Caco-2 (cell line): ENCODE results near the gene AK9. TPM values are rescaled to one million over a fixed set of nuclear protein-coding genes. Genes with fewer than 3 reads are reported as not detected.

Source experiments
- BruUV-seq: library from RNA; stranded (reverse); fragments of 400-500 nt; replicated peaks from 2 replicates; lab custom pipeline; 2021; lab: Mats Ljungman, UMichigan
- CTCF ChIA-PET: fragments of 300-600 bp; sonication (Branson Sonifier 250); formaldehyde crosslinking; loops from one replicate; lab custom pipeline; 2022; ENCODE audit warnings: antibody characterized with exemption; lab: Charles Lee
- POLR2A ChIA-PET: fragments of 300-600 bp; sonication (Branson Sonifier 250); formaldehyde crosslinking; loops from one replicate; lab custom pipeline; 2022; ENCODE audit warnings: antibody characterized with exemption; lab: Charles Lee
- DNase-seq, 2 experiments: peaks; one replicate each; pipeline versions ENCODE4 v3.0.0 to v3.0.0-alpha.2; 2020 to 2022
- H3K27me3 ChIP-seq: replicated peaks from 2 replicates; pipeline ENCODE4 v1.6.0; 2011; ENCODE audit warnings: low read length; ENCODE audit not compliant: control insufficient read depth, insufficient read depth
- H3K36me3 ChIP-seq: 2 replicates; pipeline ENCODE4 v1.5.1; 2011; ENCODE audit warnings: low read length; ENCODE audit not compliant: control insufficient read depth, insufficient read depth
- H3K4me1 ChIP-seq: fragments of 250-450 bp; sonication (Bioruptor Pico); 2 replicates; pipeline ENCODE4 v1.5.1; 2020; ENCODE audit warnings: mild to moderate bottlenecking
- H3K4me3 ChIP-seq: 2 replicates; pipeline ENCODE4 v1.5.1; 2011; ENCODE audit warnings: low read depth, mild to moderate bottlenecking, control low read depth, low read length
- H3K9me3 ChIP-seq: fragments of 250-450 bp; sonication (Bioruptor Pico); 2 replicates; pipeline ENCODE4 v1.5.1; 2020; ENCODE audit warnings: mild to moderate bottlenecking, moderate library complexity
- H3K27ac Mint-ChIP-seq: one replicate; pipeline ENCODE4 v1.8.0; 2022; ENCODE audit warnings: mixed read lengths; ENCODE audit not compliant: unreplicated experiment
- H3K27me3 Mint-ChIP-seq: one replicate; pipeline ENCODE4 v1.8.0; 2022; ENCODE audit warnings: mixed read lengths; ENCODE audit not compliant: insufficient read depth, unreplicated experiment
- H3K36me3 Mint-ChIP-seq: one replicate; pipeline ENCODE4 v1.8.0; 2022; ENCODE audit warnings: mild to moderate bottlenecking, mixed read lengths; ENCODE audit not compliant: insufficient read depth, unreplicated experiment
- H3K4me1 Mint-ChIP-seq: one replicate; pipeline ENCODE4 v1.8.0; 2022; ENCODE audit warnings: low read depth, mixed read lengths; ENCODE audit not compliant: unreplicated experiment
- H3K4me3 Mint-ChIP-seq: one replicate; pipeline ENCODE4 v1.8.0; 2022; ENCODE audit warnings: mild to moderate bottlenecking, moderate library complexity, mixed read lengths; ENCODE audit not compliant: unreplicated experiment
- H3K9me3 Mint-ChIP-seq: one replicate; pipeline ENCODE4 v1.8.0; 2022; ENCODE audit warnings: mixed read lengths; ENCODE audit not compliant: unreplicated experiment
- CTCF ChIP-seq, 2 experiments: fragments of 200-600 bp in 1 of 2; IDR thresholded peaks; 1 replicate in 1 of 2; 2 replicates in 1 of 2; pipeline versions ENCODE4 v1.5.1 to v1.8.0; 2011 to 2022; ENCODE audit warnings: antibody characterized with exemption in 1 of 2, control low read depth in 1 of 2, inconsistent platforms in 1 of 2, low read depth in 1 of 2, low read length in 1 of 2, mild to moderate bottlenecking in 1 of 2, moderate library complexity in 1 of 2; ENCODE audit not compliant: insufficient read depth in 1 of 2, severe bottlenecking in 1 of 2, unreplicated experiment in 1 of 2
- intact Hi-C: fragments of 100-400 bp; cut with micrococcal nuclease; formaldehyde crosslinking; loops from one replicate; pipeline ENCODE4 v1.10.0; 2022; ENCODE audit not compliant: unreplicated experiment
- total RNA-seq: library from RNA; stranded (reverse); gene quantifications from 2 replicates; pipeline ENCODE4 v1.2.3, GENCODE V29; 2022

Gene AK9
- total RNA-seq, 1 experiment from 2014 or later = 3.4 TPM

GRCh38 chr6:109625199-109625598 is 65.8 kb downstream of the AK9 start:
- H3K36me3 Mint-ChIP-seq = no peaks in the 10 kb centered on the region
- no peaks in the 10 kb centered on the region for H3K9me3 Mint-ChIP-seq
- DNase-seq = no peak
- H3K4me1 Mint-ChIP-seq = peaks cover 6% of the 10 kb centered on the region
- no peak overlapping the region for H3K4me3 Mint-ChIP-seq
- intact Hi-C loops = no loop called here
- Histone ChIP-seq H3K4me3 (no peak overlapping the region), H3K4me1 (no peaks in the 10 kb centered on the region), H3K27me3 (no peaks in the 10 kb centered on the region), H3K9me3 (no peaks in the 10 kb centered on the region), H3K36me3 (no peaks in the 10 kb centered on the region)
- TF ChIP-seq CTCF (IDR thresholded peaks at IDR 0.05; ENCODE audit: insufficient read depth in 1 of 2, low read depth in 1 of 2, low read length in 1 of 2, severe bottlenecking in 1 of 2, unreplicated experiment in 1 of 2) = no peak
- no TSS peak for BruUV-seq
- ChIA-PET CTCF (no interaction called here), POLR2A (no interaction called here)
- no peak overlapping the region for H3K27ac Mint-ChIP-seq
- no peaks in the 10 kb centered on the region for H3K27me3 Mint-ChIP-seq

GRCh38 chr6:109623288-109623687 is 67.7 kb downstream of the AK9 start:
- Histone ChIP-seq H3K4me3 (no peak overlapping the region), H3K4me1 (no peaks in the 10 kb centered on the region), H3K27me3 (no peaks in the 10 kb centered on the region), H3K36me3 (no peaks in the 10 kb centered on the region), H3K9me3 (no peaks in the 10 kb centered on the region)
- Mint-ChIP-seq H3K27ac (no peak overlapping the region), H3K27me3 (no peaks in the 10 kb centered on the region), H3K9me3 (no peaks in the 10 kb centered on the region), H3K36me3 (no peaks in the 10 kb centered on the region), H3K4me3 (no peak overlapping the region), H3K4me1 (peaks cover 6% of the 10 kb centered on the region)
- CTCF ChIA-PET = no interaction called here
- intact Hi-C loops = no loop called here
- no peak for DNase-seq
- POLR2A ChIA-PET = no interaction called here
- no peak for TF ChIP-seq CTCF (IDR thresholded peaks at IDR 0.05; ENCODE audit: insufficient read depth in 1 of 2, low read depth in 1 of 2, low read length in 1 of 2, severe bottlenecking in 1 of 2, unreplicated experiment in 1 of 2)
- BruUV-seq = no TSS peak

DNA sequence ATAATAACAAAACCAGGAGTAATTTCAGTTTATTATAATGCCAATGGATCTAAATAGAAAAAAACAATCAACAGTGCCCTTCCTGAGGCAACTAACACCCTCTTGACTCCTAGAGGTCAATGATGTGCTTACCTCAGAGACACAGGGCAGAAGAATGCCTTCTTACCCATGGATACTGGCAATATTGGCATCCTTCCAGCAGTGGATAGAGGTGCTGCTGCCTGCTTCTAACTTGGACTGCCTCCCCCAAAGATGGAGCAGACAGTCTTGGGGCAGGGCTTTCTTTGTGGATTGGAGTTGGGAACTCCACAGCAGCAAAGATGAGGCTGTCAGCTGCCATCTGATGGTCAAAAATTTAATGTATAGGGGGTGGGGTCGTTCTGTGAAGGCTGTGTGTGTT is 78.7 kb downstream of the AK9 start:
- TF ChIP-seq CTCF (IDR thresholded peaks at IDR 0.05; ENCODE audit: insufficient read depth in 1 of 2, low read depth in 1 of 2, low read length in 1 of 2, severe bottlenecking in 1 of 2, unreplicated experiment in 1 of 2) = no peak
- Histone ChIP-seq H3K9me3 (no peaks in the 10 kb centered on the region; the same call in 1 of the 2 replicates), H3K27me3 (no peaks in the 10 kb centered on the region), H3K36me3 (no peaks in the 10 kb centered on the region), H3K4me1 (no peaks in the 10 kb centered on the region), H3K4me3 (no peak overlapping the region)
- no peaks in the 10 kb centered on the region for H3K36me3 Mint-ChIP-seq
- intact Hi-C loops = no loop called here
- no peaks in the 10 kb centered on the region for H3K4me1 Mint-ChIP-seq
- H3K27me3 Mint-ChIP-seq = peaks cover 3% of the 10 kb centered on the region
- no peak overlapping the region for H3K27ac Mint-ChIP-seq
- no peaks in the 10 kb centered on the region for H3K9me3 Mint-ChIP-seq
- DNase-seq = no peak
- ChIA-PET CTCF (interaction anchor here (0.7 kb wide), 1 partner anchor 104 kb away, joined by 3 read pairs; no protein-coding TSS in a partner anchor), POLR2A (no interaction called here)
- BruUV-seq = no TSS peak
- no peak overlapping the region for H3K4me3 Mint-ChIP-seq
